ENCODE results near the gene GKN2.

- TF ChIP-seq CTCF (IDR thresholded peaks at IDR 0.05; ENCODE audit: low read depth, low read length, missing input control) (no peak), EGR1 (IDR thresholded peaks at IDR 0.05; ENCODE audit: low read depth in 2 of 2) (no peak), GABPA (IDR thresholded peaks at IDR 0.05 in 1 of 2, conservative IDR thresholded peaks at IDR 0.05 in 1 of 2) (no peak), MAX (IDR thresholded peaks at IDR 0.05) (no peak), JUND (IDR thresholded peaks at IDR 0.05) (no peak), YY1 (IDR thresholded peaks at IDR 0.05) (no peak), TAF1 (conservative IDR thresholded peaks at IDR 0.05) (no peak), REST (IDR thresholded peaks at IDR 0.05) (no peak), FOXA2 (IDR thresholded peaks at IDR 0.05) (no peak), SP1 (IDR thresholded peaks at IDR 0.05) (no peak)
These were observed 4.0 kb downstream of the GKN2 start for GRCh38 chr2:68948710-68949109.
